Stimulated activated CD8-positive, alpha-beta memory T cell treated with anti-CD3 and anti-CD28 coated beads, Interleukin-12 subunit alpha, Interleukin-12 subunit beta, amount 100 ng/mL, for 24 hours (primary cell): ENCODE data around the gene DBP.
"Not testable (repeated sequence)": the region's sequence is repeated elsewhere in the genome, so short reads cannot be mapped to it uniquely, and the experiment has no call there.

ENCODE experiments used
- DNase-seq: peaks from one replicate; pipeline ENCODE4 v3.0.0-alpha.2; 2020; ENCODE audit errors: extremely low read depth

DBP gene

GRCh38 chr19:48665786-48666185 is 28.6 kb upstream of the DBP start:
- no peak for DNase-seq

GRCh38 chr19:48664476-48664875 is 27.3 kb upstream of the DBP start:
- no peak for DNase-seq

- no peak for DNase-seq
Observed at GRCh38 chr19:48663667-48664066, 26.5 kb upstream of the DBP start.

- no peak for DNase-seq
Observed at GRCh38 chr19:48661711-48662090, 24.5 kb upstream of the DBP start.

GRCh38 chr19:48660852-48661710 is 23.9 kb upstream of the DBP start:
- DNase-seq: peak; percentile 58

- no peak for DNase-seq
Observed at GRCh38 chr19:48659768-48660167, 22.6 kb upstream of the DBP start.

- DNase-seq: no peak
Observed at GRCh38 chr19:48658483-48658882, 21.3 kb upstream of the DBP start.

- not testable (repeated sequence) for DNase-seq
Observed at GRCh38 chr19:48657828-48658227, 20.6 kb upstream of the DBP start.

- no peak for DNase-seq
Observed at GRCh38 chr19:48656840-48657474, 19.8 kb upstream of the DBP start.

- DNase-seq: no peak
Observed at GRCh38 chr19:48654299-48655059, 17.3 kb upstream of the DBP start.

GRCh38 chr19:48651683-48652048 is 14.5 kb upstream of the DBP start:
- DNase-seq: no peak

GRCh38 chr19:48650974-48651682 is 13.9 kb upstream of the DBP start:
- DNase-seq: no peak

- DNase-seq: no peak
Observed at GRCh38 chr19:48648134-48648533, 11.0 kb upstream of the DBP start.

- DNase-seq: no peak
Observed at GRCh38 chr19:48646722-48647216, 9.6 kb upstream of the DBP start.

GRCh38 chr19:48646001-48646721 is 9.0 kb upstream of the DBP start, which contains the start of gene CA11:
CA11 (minus strand) TSS chr19:48646187; CDS start chr19:48645632, 555 bp downstream.
- peak; percentile 77 for DNase-seq

GRCh38 chr19:48645620-48646000 is 8.4 kb upstream of the DBP start:
- DNase-seq: no peak

GRCh38 chr19:48644839-48645619 is 7.8 kb upstream of the DBP start:
- peak; percentile 46 for DNase-seq

- no peak for DNase-seq
Observed at GRCh38 chr19:48644355-48644754, 7.2 kb upstream of the DBP start.

GRCh38 chr19:48642862-48643261 is 5.7 kb upstream of the DBP start:
- DNase-seq: no peak

GRCh38 chr19:48641850-48642249 is 4.7 kb upstream of the DBP start:
- DNase-seq: no peak
